ENCODE measurements around the gene PFDN2.

Gene PFDN2

DNA sequence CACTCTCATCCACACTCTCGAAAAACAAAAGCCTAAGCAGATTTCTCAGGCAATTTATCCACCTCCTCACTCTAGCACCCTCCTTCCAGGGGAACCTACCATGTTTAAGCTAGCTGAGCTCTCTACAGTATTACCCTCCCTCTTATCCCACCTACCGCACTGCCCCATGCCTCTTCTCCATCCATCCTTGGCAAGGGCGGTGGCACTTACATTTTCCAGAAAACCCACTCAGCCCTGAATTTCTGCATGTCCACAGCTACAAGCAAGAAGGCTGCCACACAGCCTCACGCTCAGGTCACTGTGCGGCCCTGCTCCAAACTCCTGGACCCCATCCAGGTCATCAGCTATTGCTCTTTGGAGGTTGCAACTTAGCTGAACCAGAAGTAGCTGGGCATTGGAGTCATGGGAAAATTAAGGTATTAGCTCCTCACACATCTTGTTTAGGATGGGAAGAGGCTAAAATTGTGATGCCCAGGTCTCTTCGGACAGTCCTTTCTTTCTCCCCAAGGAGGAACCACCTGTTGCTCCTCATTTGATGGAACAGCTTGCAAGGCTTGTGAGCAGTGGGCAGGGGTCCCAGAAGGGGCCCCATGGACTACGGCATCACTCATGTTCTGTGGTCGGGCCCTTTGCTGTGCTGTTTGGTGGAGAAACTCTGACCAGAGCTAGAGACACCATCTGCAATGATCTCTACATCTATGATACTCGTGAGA, 18.6 kb downstream of the PFDN2 start:
- no peak for DNase-seq

DNA sequence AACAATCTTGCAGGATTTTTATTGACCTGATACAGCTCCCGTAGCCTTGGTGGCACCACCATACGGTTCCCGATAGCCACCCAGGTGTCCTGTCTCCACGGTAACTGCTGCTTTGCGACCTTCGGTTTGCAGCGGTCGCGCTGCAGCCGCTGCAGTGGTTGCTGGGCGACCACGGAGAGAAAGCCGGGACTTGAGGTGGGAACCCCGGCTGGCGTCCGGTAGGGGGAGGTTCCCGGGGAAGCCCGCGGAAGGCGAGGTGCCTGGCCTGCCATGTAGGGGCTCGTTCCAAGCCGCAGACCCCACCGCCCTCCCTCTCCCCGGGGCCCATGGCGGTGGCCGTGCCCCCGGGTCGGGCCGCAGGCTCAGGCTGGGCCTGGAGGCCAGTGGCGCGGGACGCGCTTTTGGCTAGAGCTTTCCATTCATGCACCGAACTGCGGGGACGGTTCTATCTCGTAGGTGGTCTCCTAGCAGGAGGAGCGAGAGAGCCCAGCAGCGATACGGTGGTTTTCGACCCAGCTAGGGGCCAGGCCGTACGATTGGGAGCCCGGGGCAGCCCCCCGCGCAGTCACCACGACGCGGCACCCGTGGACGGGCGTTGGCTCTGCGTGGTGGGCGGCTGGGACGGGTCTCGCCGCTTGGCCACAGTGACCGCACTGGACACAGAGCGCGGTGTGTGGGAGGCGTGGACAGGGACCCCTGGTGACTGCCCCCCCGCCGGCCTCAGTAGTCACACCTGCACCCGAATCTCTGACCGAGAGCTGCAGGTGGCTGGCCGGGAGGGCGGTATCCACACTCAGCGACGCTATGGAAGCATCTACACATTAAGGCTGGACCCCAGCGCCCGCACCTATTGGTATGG, 19.4 kb downstream of the PFDN2 start, which contains the start of gene KLHDC9:
Gene KLHDC9, plus strand, starts transcription at position 152 of the 859 bp plus-strand sequence. Its CDS starts 175 bp downstream, at position 327.
- peak; percentile 66 for DNase-seq

DNA sequence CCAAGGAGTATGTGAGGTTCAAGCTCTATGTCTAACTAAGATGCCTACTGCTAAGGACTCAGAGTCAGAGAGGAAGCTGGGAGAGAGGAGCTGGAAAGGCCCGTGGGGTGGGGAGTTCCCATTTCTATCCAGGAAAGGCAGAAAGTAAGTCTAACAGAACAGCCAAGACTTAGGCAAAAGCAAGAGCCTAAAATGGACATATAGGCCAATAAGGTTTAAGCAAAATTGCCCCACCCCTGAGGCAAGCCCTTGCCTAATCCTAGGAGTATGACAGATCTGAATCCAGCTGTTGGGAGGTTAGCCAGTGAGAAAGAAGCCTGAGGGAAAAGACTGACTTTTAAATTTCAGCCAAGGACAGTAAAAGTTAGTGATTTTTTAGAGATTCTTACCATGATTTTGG, 21.3 kb downstream of the PFDN2 start:
- no peak for DNase-seq

DNA sequence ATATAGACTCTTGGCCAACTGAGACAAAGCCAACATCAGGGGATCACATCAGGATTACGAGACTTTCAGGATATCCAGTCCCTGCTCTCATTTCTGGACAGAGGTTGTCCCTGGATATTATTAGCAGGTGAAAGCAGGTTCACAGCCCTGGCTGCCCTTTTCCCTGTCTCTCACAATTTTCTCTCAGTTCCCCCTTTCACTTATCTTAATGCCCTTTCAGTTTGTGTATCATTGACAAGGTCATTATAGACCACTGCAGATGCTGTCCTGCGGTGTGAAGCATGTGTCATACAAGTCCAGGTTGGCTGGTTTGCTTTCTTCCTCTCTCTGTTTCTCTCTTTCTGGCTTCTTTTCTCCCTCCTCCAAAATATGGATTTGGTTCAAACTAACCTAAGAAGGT, 21.8 kb downstream of the PFDN2 start:
- DNase-seq: no peak

DNA sequence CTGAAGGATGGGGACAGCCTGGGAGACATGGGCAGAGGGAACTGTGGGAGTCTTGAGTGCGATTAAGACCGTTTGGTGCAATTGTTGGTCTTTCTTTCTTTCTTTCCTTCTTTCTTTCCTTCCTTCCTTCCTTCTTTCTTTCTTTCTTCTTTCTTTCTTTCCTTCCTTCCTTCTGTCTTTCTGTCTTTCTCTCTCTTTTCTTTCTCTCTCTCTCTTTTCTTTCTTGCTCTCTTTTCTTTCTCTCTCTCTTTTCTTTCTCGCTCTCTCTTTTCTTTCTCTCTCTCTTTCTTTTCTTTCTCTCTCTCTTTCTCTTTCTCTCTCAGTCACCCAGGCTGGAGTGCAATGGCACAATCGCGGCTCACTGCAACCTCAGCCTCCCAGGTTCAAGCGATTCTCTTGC, 22.6 kb downstream of the PFDN2 start:
- no peak for DNase-seq

DNA sequence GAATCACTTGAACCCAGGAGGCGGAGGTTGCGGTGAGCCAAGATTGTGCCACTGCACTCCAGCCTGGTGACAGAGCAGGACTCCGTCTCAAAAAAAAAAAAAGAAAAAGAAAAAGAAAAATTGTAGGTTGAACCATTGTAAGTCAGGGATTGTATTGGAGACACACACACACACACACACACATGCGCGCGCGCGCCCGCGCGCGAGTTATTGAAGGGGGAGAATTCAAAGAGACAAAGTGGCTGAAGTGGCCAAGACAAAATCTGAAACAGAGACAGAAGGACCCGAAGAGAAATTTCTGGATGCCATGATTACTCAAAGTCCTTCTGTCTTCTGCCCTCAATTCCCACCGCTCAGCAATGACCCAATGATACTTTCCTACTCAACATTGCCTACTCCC, 23.4 kb downstream of the PFDN2 start:
- no peak for DNase-seq

DNA sequence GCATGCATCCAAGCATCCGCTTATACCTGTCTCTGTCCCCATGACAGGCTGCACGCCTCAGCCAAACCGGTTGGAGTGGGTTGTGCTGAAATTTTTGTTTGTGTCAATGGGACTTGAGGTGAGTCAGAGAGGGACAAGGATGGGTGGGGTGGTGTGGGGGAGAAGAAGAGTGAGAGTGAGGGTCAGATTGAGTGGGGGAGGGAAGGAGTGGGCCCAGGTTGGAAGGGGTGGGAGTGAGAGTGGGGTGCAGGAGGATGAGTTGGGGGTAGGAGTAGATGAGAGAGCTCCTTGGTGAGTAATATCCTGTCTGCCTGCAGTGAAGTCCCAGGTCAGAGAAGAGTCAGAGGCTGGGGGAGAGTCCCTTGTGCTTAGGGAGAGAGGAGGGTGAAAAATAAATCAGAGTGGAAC, 25.2 kb downstream of the PFDN2 start:
- no peak for DNase-seq

DNA sequence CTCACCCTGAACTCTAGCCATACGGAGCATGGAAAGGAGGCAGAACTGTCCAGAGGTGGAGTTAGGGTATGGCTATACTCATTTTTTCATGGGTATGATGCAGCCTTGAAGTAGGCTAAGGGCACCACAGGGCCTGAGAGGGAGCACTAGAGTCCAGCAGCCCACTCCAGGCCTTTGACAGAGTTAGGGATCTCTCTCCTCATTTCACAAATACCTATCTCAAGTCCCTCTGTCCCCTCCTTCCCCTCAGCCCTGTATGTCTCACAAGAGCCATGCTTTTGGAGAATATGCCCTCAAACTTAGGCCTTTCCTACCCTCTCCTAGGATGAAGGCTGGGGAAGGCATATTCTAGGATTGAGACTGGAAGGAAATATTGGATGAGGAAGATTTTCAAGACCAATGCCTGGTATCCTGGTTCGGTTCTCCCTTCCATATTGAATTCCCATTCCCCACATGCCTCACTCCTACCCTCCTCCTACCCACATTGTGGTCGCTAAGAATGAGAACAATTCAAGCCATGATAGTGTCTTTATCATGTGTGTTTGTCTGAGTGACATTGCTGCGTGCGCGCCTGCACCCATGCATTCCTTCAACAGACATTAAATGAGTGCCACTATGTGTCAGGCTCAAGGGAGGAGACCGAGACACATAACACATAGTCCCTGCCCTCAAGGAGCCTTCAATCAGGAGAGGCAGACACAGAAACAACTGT, 25.9 kb downstream of the PFDN2 start:
- no peak for DNase-seq

DNA sequence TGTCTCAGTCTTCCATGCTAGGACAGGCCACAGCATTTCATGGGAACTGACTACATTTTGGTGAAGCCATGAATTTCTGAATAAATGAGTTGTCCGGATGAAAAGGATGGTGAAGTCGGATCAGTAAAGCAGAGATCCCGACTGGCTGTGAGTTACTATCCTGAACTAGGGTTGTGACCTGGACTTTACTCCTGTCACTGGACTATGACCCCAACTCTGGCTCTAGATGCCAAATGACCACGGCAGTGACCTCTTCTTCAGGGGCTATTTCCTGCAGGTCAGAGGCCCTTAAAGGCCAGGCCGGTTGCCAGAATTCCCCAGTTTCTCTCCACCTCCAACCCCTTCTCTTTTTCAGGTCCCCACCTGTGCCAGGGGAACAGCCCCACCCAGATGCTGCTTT, 26.7 kb downstream of the PFDN2 start:
- no peak for DNase-seq

DNA sequence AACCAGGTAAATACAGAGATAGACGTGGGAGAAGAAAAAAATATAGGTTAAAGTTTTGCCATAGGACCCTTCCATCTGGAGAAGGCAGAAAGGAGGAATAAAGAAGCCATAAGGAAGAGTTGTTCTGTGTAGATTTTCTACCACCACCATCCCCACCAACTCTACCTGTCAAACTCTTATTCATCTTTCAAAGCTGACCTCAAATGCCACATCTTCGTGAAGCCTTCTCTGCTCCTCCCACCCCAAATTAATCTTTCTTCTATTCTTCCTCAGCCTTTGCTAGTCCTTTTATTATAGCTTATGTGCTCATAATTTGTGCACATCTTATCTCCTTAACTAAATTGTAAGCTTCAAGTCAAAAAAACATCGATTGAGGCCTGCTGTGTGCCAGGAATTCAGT, 27.2 kb downstream of the PFDN2 start:
- no peak for DNase-seq

DNA sequence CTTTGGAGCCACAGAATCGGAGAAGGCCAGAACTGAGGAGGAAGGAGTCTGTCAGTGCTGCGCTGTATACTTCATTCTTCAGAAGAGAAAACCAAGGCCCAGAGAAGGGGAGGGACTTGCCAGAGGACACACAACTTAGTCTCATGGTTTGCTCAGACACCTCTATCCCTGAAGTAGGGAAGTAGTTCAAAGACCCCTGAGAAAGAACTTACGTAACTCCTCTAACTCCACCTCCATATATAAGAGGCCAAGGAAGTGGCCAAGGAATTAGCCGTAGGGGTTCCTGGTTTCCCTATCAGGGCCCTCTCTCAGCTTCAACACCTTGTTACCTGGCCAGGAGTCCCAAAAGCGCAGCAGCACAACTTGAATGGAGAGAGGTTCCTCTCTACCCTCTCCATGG, 27.9 kb downstream of the PFDN2 start:
- no peak for DNase-seq

DNA sequence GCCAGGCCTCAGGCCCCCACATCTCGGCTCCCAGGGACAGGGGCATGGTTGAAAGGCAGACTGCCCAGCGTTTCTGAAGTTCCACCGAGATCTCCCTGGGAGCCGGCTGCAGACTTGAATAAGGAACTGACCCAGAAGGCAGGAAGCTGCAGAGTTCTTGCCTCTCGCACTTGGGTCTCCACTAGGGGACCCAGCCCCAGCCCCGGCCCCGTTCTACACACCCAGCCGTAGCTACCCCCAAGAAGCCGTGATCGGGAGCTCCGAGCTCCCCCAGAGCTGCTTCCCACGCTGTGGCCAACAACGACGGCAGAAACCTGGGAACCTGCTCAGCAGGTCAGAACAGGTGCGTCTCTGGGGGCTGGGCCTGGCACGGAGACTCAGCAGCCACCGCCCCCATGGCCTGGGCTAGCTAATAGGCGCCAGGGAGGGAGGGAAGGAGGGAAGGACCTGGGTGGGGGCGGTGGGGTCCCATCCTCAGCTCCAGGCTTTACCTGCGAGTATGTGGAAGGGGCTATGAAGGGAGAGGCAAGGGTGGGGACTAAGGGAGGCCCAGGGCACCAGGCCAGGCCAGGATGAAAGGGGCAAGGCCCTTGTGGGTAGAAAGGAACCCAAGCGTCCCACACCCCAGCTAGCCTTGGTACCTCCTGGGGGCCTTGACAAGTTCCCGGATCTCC, 28.4 kb downstream of the PFDN2 start, which contains the start of gene NECTIN4:
Gene NECTIN4, minus strand, starts transcription at position 308 of the 674 bp plus-strand sequence. Its CDS starts 262 bp downstream, at position 46.
- DNase-seq: no peak

DNA sequence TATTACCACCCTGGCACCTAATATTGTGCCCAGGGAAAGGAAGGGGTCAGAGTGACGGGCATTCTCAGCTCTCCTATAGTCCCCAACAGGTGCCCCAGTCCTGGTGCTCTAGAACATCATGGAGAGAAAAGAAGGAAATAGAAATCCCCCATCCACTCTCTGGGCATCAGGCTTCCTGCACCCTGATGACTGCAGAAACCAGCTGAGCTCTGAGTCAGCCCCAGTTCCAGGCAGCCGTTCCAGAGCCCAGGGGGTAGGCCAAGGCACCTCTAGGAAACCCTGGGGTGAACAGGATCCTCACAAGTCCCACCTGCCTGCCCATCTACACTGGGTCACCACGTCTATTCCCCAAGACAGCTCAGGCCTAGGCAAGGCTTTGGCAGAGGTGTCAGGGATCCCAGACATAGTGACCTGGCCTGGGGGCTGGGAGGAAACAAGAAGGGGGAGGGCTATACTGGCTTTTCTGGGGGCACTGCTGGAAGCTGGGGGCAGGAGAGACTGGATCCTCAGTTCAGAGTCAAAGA, 29.2 kb downstream of the PFDN2 start:
- DNase-seq: no peak

DNA sequence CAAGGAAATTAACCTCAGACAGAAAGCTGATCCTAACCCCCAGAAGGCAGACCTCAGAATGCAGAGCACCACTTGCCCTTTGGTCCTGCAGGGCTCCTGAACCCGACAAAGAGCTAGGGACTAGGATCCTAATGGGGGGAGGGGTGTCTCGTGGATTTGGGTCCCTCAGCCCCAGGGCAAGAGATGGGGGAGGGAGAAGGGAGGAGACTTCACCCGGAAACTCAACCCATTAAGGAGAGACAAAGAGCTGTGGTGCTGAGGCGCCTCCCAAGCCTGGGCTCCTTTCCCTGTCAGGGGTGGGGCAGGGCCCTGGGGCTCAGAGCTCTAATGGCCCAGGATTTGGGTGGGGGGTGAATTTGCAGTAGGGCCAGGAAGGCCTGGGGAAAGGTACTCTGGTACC, 31.4 kb downstream of the PFDN2 start:
- DNase-seq: no peak

DNA sequence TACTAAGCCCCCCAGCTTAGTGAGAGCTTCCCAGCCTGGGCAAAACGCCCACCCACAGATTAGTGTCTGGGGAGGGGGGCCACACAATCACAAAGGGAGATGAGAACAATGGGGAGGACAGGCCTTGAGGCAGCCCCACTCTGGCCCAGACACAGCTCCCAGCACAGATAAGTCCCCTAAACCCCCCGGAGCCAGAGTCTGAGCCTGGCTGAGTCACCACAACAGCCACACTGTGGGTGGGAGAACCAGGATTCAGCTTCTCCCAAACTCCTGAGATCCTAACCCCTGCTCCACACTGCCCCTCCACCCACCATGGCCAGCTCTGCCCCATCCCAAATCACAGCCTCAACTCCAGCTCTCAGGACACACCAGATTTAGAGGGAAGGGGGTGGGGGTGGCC, 32.7 kb downstream of the PFDN2 start:
- DNase-seq: no peak

DNA sequence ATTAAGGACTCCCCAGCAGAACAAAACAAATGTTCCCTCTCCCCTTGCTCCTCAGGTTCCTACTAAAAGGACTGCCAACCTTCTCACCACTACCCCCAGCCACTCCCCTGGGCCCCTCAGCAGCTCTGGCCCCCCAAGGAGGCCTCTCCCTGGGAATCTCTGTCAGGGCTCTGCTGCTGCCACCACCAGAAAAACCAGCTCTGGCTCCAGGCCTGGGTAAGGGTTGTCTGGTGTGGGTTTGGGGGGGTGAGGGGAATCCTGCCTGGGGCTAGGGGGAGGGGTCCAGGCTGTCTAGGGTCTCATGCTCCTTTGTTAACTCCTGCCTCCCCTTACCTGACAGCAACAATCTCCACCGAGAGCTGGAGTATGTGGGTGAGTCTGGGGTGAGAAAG, 33.2 kb downstream of the PFDN2 start:
- no peak for DNase-seq

DNA sequence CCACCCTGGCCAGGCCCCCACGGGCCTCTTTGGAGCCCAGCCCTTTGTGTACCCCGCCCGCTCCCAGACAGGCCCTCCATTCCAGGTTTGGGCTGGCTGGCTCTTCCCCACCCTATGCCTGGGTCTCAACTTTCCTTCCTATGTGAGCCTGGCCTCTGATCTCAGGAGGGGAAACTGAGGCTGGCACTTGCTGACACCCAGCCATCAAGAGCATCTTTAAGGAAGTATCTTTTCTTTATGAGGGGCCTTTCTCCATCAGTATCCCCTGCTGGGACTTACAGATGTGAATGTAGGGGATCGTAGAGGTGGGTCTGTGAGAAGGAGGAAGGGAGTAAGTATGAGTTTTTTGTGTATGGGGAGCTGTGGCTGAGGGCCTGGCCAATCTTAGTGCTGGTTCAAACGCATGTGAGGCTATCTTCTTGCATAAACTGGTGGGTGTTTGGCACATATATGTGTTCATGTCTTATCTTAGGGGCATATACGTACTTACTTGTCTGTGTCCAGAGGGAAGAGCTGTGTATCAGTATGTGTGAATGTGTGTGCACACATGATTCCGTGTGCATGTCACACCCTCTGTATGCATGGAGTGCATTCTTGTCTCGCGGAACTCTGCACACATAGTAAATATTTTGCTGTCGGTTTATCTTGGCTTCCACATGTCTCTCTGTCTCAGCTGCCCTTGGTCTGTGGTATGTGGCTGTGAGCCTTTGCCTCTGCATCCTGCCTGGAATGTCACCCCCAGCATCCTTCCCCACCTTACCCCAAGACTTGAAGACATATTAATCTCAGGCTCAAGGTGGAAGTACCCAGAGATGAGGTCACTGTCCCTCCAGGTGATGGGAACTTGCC, 33.9 kb downstream of the PFDN2 start:
- no peak for DNase-seq

DNA sequence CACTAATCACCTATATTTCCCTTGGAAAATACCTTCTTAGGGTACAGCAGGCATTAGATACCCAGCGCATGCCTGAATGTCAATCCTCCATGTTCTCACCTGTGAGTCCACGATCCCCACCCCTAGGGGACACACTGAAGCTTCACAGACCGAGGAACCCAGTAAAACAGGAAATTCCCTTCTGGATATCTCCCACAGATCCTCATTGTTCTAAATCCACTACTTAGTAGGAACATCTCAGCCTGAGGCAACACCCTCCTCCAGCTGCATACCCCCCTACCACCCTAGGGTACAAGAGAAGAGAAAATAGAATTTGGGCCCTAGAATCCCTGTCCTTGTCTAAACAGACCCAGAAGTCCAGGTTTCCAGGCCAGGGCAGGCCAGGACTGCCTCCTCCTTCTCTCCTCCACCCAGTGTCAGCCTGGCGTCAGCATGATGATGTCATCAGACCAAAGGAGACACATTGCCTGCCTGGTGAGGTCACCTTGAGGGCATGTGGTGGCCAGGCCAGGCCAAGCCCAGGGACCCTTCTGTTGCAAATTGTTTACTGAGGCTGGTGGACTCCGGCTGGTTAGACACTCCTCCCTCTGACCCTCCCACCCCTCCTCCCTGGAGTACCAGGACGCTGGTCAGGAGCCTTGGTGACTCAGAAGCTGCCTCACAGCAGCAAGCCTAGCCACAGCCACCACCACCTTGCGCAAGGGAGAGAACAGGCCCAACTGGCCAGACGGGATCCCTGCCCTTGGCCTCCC, 34.7 kb downstream of the PFDN2 start:
- DNase-seq: no peak

DNA sequence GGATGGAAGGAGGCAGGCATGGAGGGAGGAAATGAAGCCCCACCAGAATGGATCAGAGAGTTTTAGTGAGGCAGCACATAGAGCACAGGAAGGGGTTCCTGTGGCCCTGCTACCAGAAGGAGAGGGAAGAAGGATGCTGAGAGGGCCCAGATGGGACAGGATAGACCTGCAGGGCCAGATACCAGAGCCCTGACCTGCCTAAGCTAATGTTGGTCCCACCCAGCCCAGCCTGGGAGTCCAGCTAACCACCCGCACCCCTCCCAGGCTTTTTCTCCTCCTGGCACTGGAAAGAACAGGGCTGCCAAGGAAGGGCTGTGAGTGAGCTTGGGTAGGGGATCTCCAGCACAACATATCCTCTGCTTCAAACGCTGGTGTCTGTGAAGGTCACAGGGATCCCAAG, 35.4 kb downstream of the PFDN2 start:
- no peak for DNase-seq

DNA sequence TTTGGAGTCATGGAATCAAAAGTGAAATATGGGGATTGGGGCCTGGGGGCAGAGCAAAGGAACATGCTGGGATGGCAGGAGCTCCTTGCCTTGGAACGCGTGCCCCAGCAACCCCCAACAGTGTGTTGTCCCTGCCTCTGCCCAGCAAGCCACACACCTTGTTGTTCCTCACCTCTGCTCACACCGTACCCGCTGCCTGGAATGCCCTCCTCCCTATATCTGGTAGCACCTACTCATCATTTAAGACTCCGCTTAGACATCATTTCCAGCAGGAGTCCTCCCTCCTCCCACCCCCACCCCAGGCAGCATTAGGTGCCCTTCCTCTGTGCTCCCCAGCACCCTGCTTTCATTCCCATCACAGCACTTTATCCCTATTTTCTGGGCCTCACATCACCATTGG, 36.3 kb downstream of the PFDN2 start:
- DNase-seq: no peak
